ENCODE data around the gene SLC35F3. TPM values are rescaled to one million over a fixed set of nuclear protein-coding genes. Genes with fewer than 3 reads are reported as not detected.

Gene SLC35F3
- total RNA-seq, 1 donor from 2014 or later, result 2.6 TPM

- H3K27ac Mint-ChIP-seq (ENCODE audit: unreplicated experiment), result no peak overlapping the region
- H3K4me3 Mint-ChIP-seq, result no peak overlapping the region
- no peaks in the 10 kb centered on the region for H3K36me3 Mint-ChIP-seq (ENCODE audit: low read depth)
- peaks cover 4% of the 10 kb centered on the region for H3K9me3 Mint-ChIP-seq
- H3K27me3 Mint-ChIP-seq (ENCODE audit: low read depth), result peaks cover 51% of the 10 kb centered on the region
- no peaks in the 10 kb centered on the region for H3K4me1 Mint-ChIP-seq
- DNase-seq (ENCODE audit: low read depth, low spot score), result no peak
- TF ChIP-seq CTCF (conservative IDR thresholded peaks at IDR 0.05), result no peak
These were observed 36.4 kb downstream of the SLC35F3 start for GRCh38 chr1:233940908-233941307.

- H3K27ac Mint-ChIP-seq (ENCODE audit: unreplicated experiment), result no peak overlapping the region
- peaks cover 2% of the 10 kb centered on the region for H3K9me3 Mint-ChIP-seq
- TF ChIP-seq CTCF (conservative IDR thresholded peaks at IDR 0.05), result no peak
- no peaks in the 10 kb centered on the region for H3K4me1 Mint-ChIP-seq
- DNase-seq (ENCODE audit: low read depth, low spot score), result no peak
- H3K4me3 Mint-ChIP-seq, result no peak overlapping the region
- H3K27me3 Mint-ChIP-seq (ENCODE audit: low read depth), result peaks cover 29% of the 10 kb centered on the region
- no peaks in the 10 kb centered on the region for H3K36me3 Mint-ChIP-seq (ENCODE audit: low read depth)
These were observed 40.1 kb downstream of the SLC35F3 start for GRCh38 chr1:233944601-233945000.

- no peak overlapping the region for H3K4me3 Mint-ChIP-seq
These were observed 41.1 kb downstream of the SLC35F3 start for GRCh38 chr1:233945573-233945972.

GRCh38 chr1:233945979-233946378, 41.5 kb downstream of the SLC35F3 start:
- TF ChIP-seq CTCF (conservative IDR thresholded peaks at IDR 0.05), result no peak
- Mint-ChIP-seq H3K4me1 (no peaks in the 10 kb centered on the region), H3K36me3 (ENCODE audit: low read depth) (no peaks in the 10 kb centered on the region), H3K4me3 (no peak overlapping the region), H3K9me3 (peaks cover 2% of the 10 kb centered on the region), H3K27ac (ENCODE audit: unreplicated experiment) (no peak overlapping the region), H3K27me3 (ENCODE audit: low read depth) (peaks cover 31% of the 10 kb centered on the region)
- no peak for DNase-seq (ENCODE audit: low read depth, low spot score)

More at GRCh38 chr1:233945573-233945972, 41.1 kb downstream of the SLC35F3 start:
- no peaks in the 10 kb centered on the region for H3K4me1 Mint-ChIP-seq
- H3K27ac Mint-ChIP-seq (ENCODE audit: unreplicated experiment), result no peak overlapping the region
- peaks cover 2% of the 10 kb centered on the region for H3K9me3 Mint-ChIP-seq
- no peaks in the 10 kb centered on the region for H3K36me3 Mint-ChIP-seq (ENCODE audit: low read depth)
- TF ChIP-seq CTCF (conservative IDR thresholded peaks at IDR 0.05), result no peak
- H3K27me3 Mint-ChIP-seq (ENCODE audit: low read depth), result peaks cover 28% of the 10 kb centered on the region
- no peak for DNase-seq (ENCODE audit: low read depth, low spot score)

GRCh38 chr1:233946724-233947123, 42.2 kb downstream of the SLC35F3 start:
- Mint-ChIP-seq H3K9me3 (peaks cover 6% of the 10 kb centered on the region), H3K4me1 (no peaks in the 10 kb centered on the region), H3K36me3 (ENCODE audit: low read depth) (no peaks in the 10 kb centered on the region), H3K4me3 (no peak overlapping the region), H3K27me3 (ENCODE audit: low read depth) (peaks cover 34% of the 10 kb centered on the region), H3K27ac (ENCODE audit: unreplicated experiment) (no peak overlapping the region)
- no peak for DNase-seq (ENCODE audit: low read depth, low spot score)
- TF ChIP-seq CTCF (conservative IDR thresholded peaks at IDR 0.05), result no peak

GRCh38 chr1:233951804-233952203, 47.3 kb downstream of the SLC35F3 start:
- no peak for TF ChIP-seq CTCF (conservative IDR thresholded peaks at IDR 0.05)
- Mint-ChIP-seq H3K4me3 (no peak overlapping the region), H3K27me3 (ENCODE audit: low read depth) (peaks cover 19% of the 10 kb centered on the region), H3K27ac (ENCODE audit: unreplicated experiment) (no peak overlapping the region), H3K4me1 (no peaks in the 10 kb centered on the region), H3K36me3 (ENCODE audit: low read depth) (no peaks in the 10 kb centered on the region), H3K9me3 (peaks cover 15% of the 10 kb centered on the region)
- no peak for DNase-seq (ENCODE audit: low read depth, low spot score)

All from neural crest cell (in vitro differentiated cells).